Gastrocnemius medialis (tissue), 4 donors: ENCODE measurements around the gene CUX1. TPM values are rescaled to one million over a fixed set of nuclear protein-coding genes. Genes with fewer than 3 reads are reported as not detected.

Source experiments
- ATAC-seq, 2 donors: fragments of 150-250 bp; one replicate each; pipeline ENCODE4 v1.9.1; 2016
- DNase-seq, 2 donors: peaks; one replicate each; pipeline ENCODE4 v3.0.0-alpha.2; 2019
- H3K27ac ChIP-seq, 4 donors: fragments of 200-600 bp; sonication (generic); 1 replicate in 1 of 4; 2 replicates in 3 of 4; pipeline ENCODE4 v1.5.1; 2016 to 2018; ENCODE audit warnings: mild to moderate bottlenecking in 2 of 4, moderate library complexity in 1 of 4
- H3K27me3 ChIP-seq, 3 donors: fragments of 200-600 bp; sonication (generic) in 2 of 3; 1 replicate in 1 of 3; 2 replicates in 2 of 3; pipeline versions ENCODE4 v1.5.1 to v1.6.0; 2016 to 2019; ENCODE audit warnings: mild to moderate bottlenecking in 1 of 3, moderate library complexity in 1 of 3
- H3K36me3 ChIP-seq, 2 donors: fragments of 200-600 bp; sonication (generic) in 1 of 2; one replicate each; pipeline ENCODE4 v1.5.1; 2017 to 2018
- H3K4me1 ChIP-seq, 2 donors: fragments of 200-600 bp; sonication (generic) in 1 of 2; one replicate each; pipeline ENCODE4 v1.5.1; 2016 to 2017; ENCODE audit warnings: mild to moderate bottlenecking in 2 of 2
- H3K4me3 ChIP-seq, 4 donors: fragments of 200-600 bp; sonication (generic) in 3 of 4; 1 replicate in 1 of 4; 2 replicates in 3 of 4; pipeline ENCODE4 v1.5.1; 2016 to 2019; ENCODE audit warnings: mild to moderate bottlenecking in 2 of 4
- H3K9me3 ChIP-seq, 3 donors: fragments of 200-600 bp; sonication (generic) in 2 of 3; 1 replicate in 1 of 3; 2 replicates in 2 of 3; pipeline ENCODE4 v1.5.1; 2016 to 2019
- POLR2A ChIP-seq, 2 donors: fragments of 450-650 bp; IDR thresholded peaks; one replicate each; pipeline ENCODE4 v1.6.1; 2017; ENCODE audit warnings: antibody characterized with exemption in 2 of 2, mild to moderate bottlenecking in 2 of 2, moderate library complexity in 2 of 2
- in situ Hi-C, 4 donors: fragments of 200-750 bp; cut with MboI; loops; one replicate each; pipeline versions ENCODE4 v1.15.0 to v1.8.0; 2017; ENCODE audit warnings: low sequenced_read_pairs in 4 of 4
- intact Hi-C: fragments of 100-400 bp; cut with DNase I; formaldehyde crosslinking; loops from one replicate; pipeline ENCODE4 v1.15.1; 2023; ENCODE audit warnings: low total_unique reads
- total RNA-seq, 4 donors: library from RNA; depleted of rRNA; stranded (reverse); fragments of >200 nt; gene quantifications; one replicate each; pipeline versions ENCODE4 v1.1.0 to v1.2.3, GENCODE V29; 2016
- TF ChIP-seq, protein P1 (sequence below), 5 experiments: fragments of 450-650 bp in 3 of 5; fragments of 200-600 bp in 2 of 5; sonication (generic) in 2 of 5; IDR thresholded peaks in 4 of 5; conservative IDR thresholded peaks in 1 of 5; 1 replicate in 4 of 5; 2 replicates in 1 of 5; pipeline ENCODE4 v1.5.1; 2016 to 2019; ENCODE audit warnings: antibody characterized with exemption in 5 of 5, mild to moderate bottlenecking in 3 of 5, moderate library complexity in 3 of 5

The CUX1 gene
- total RNA-seq, 4 donors from 2014 or later = 44.1 to 57.9 (median 54.9) TPM

DNA sequence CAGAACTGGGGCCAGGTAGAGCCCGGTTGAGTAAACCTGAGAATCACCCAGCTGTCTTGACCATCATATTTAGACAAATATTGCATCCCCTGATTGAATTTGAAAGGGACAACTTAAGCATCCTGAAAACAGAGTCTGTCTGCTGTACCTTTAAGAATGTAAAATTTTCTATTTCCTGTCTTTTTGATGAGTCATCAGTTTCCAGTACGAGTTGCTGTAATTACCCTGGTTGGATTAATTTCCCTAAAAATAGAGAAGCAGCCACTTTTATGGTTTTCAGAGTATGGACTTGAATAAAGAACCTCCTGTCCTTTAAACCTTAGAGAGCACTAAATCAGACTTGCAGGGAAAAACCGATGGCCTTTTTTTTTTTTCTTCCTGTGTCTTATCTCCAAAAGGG, 304.6 kb downstream of the CUX1 start:
- Histone ChIP-seq H3K36me3 (no peaks in the 10 kb centered on the region), H3K4me1 (peaks cover 5 to 12% of the 10 kb centered on the region in 2 donors), H3K27ac (peak overlapping the region in 2 of 4 donors; percentile 28 to 33), H3K27me3 (no peaks in the 10 kb centered on the region), H3K4me3 (no peak overlapping the region), H3K9me3 (no peaks in the 10 kb centered on the region)
- DNase-seq = no peak
- TF ChIP-seq, protein P1, sequence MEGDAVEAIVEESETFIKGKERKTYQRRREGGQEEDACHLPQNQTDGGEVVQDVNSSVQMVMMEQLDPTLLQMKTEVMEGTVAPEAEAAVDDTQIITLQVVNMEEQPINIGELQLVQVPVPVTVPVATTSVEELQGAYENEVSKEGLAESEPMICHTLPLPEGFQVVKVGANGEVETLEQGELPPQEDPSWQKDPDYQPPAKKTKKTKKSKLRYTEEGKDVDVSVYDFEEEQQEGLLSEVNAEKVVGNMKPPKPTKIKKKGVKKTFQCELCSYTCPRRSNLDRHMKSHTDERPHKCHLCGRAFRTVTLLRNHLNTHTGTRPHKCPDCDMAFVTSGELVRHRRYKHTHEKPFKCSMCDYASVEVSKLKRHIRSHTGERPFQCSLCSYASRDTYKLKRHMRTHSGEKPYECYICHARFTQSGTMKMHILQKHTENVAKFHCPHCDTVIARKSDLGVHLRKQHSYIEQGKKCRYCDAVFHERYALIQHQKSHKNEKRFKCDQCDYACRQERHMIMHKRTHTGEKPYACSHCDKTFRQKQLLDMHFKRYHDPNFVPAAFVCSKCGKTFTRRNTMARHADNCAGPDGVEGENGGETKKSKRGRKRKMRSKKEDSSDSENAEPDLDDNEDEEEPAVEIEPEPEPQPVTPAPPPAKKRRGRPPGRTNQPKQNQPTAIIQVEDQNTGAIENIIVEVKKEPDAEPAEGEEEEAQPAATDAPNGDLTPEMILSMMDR (IDR thresholded peaks at IDR 0.05 in 4 of 5, conservative IDR thresholded peaks at IDR 0.05 in 1 of 5) = no peak
- TF ChIP-seq POLR2A (IDR thresholded peaks at IDR 0.05) = no peak
- in situ Hi-C loops = no loop called here
- no peak for ATAC-seq
- intact Hi-C loops = no loop called here

DNA sequence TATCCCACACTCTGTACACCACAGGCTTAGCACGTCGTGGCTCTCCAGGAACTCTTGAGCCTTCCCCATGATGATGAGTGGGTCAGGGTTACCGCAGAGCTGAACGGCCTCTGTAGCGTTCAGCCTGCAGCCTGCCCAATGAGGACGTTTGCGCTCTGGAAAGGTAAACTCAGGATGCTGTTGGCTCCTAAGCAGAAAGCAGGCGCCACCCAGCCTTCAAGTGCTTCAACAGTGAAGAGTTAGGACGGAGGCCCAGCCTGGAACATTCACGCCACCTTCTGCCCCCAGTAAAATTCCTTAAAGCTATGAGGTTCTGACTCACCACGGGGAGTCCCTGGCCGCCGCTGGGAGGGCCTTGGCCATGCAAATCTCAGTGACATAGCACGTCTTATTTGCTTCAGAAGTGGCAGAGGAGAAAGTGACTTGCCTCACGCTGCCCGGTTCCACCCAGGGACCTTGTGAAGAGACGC, 307.7 kb downstream of the CUX1 start:
- no peaks in the 10 kb centered on the region for H3K27me3 ChIP-seq
- no peak for TF ChIP-seq POLR2A (IDR thresholded peaks at IDR 0.05)
- TF ChIP-seq, protein P1 (IDR thresholded peaks at IDR 0.05 in 4 of 5, conservative IDR thresholded peaks at IDR 0.05 in 1 of 5) = no peak
- peak; percentile 43 to 59 for ATAC-seq
- H3K9me3 ChIP-seq = no peaks in the 10 kb centered on the region
- peaks cover 5 to 12% of the 10 kb centered on the region in 2 donors for H3K4me1 ChIP-seq
- peak in 1 of 2 donors; percentile 55 for DNase-seq
- intact Hi-C loops = no loop called here
- peak overlapping the region in 1 of 4 donors; percentile 47 for H3K27ac ChIP-seq
- in situ Hi-C loops = no loop called here
- no peaks in the 10 kb centered on the region for H3K36me3 ChIP-seq
- no peak overlapping the region for H3K4me3 ChIP-seq

DNA sequence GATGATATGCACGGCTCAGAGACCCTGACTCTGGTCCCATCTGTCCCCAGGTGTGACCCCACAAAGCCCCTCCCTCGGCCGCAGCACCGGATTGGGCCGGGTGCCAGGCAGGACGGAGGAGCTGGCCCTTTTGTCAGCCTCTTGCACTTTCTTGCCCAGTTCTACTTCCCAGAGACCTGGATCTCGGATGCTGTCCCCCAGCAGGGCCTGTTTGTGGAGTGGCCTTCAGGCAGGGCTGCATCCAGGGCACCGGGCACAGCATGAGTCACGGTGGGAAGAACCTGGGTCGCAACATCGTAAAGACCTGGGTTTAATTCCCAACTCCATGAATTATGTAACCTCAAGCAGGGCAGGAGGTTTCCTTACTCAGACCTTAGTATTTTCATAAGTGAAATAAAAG, 310.9 kb downstream of the CUX1 start:
- H3K27ac ChIP-seq = no peak overlapping the region
- no peak for DNase-seq
- H3K27me3 ChIP-seq = no peaks in the 10 kb centered on the region
- H3K4me1 ChIP-seq = no peaks in the 10 kb centered on the region
- ATAC-seq = no peak
- intact Hi-C loops = no loop called here
- in situ Hi-C loops = no loop called here
- H3K36me3 ChIP-seq = no peaks in the 10 kb centered on the region
- H3K4me3 ChIP-seq = no peak overlapping the region
- no peak for TF ChIP-seq POLR2A (IDR thresholded peaks at IDR 0.05)
- TF ChIP-seq, protein P1 (IDR thresholded peaks at IDR 0.05 in 4 of 5, conservative IDR thresholded peaks at IDR 0.05 in 1 of 5) = no peak
- no peaks in the 10 kb centered on the region for H3K9me3 ChIP-seq

DNA sequence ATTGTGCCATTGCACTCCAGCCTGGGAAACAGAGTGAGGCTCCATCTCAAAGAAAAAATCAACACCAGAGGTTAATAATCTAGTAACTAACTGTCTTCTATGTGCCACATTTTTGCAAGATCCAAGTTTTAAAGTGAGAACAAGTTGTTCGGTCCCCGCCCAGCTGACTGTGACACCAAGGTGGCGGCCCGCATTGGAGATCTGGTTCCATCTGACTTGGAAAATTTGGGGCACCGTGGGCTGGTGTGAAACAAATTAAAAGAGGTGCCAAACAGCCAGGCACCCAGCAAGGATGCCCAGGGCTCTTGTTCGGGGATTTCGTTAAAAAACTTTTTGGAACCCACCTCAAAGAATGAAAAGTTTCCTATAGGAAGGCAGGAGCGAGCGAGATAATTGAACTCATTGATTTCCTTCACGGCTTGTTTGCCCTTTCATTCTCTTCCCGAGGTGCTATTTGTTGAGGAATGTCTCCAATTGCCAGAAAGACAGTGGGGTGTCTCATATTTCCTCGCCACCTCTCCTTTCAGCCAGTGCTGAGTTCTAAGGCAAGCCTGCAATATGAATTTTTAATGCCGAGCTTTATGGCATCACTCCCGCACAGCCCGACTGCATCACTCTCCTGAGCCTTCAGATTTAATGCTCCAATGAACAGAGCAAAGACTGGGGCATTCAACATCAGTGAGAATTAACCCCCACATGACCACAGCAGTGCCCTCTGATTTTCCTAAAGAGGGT, 312.4 kb downstream of the CUX1 start:
- H3K27ac ChIP-seq = no peak overlapping the region
- in situ Hi-C loops (no loop called here), intact Hi-C loops (no loop called here)
- no peaks in the 10 kb centered on the region for H3K36me3 ChIP-seq
- no peak overlapping the region for H3K4me3 ChIP-seq
- TF ChIP-seq, protein P1 (IDR thresholded peaks at IDR 0.05 in 4 of 5, conservative IDR thresholded peaks at IDR 0.05 in 1 of 5) = no peak
- TF ChIP-seq POLR2A (IDR thresholded peaks at IDR 0.05) = no peak
- no peaks in the 10 kb centered on the region for H3K4me1 ChIP-seq
- ATAC-seq (no peak), DNase-seq (no peak)
- no peaks in the 10 kb centered on the region for H3K27me3 ChIP-seq
- H3K9me3 ChIP-seq = no peaks in the 10 kb centered on the region
